ENCODE results near the gene HDAC9. TPM values are rescaled to one million over a fixed set of nuclear protein-coding genes. Genes with fewer than 3 reads are reported as not detected.
"Not testable (repeated sequence)": the region's sequence is repeated elsewhere in the genome, so short reads cannot be mapped to it uniquely, and the experiment has no call there.

HDAC9 gene
- total RNA-seq, 1 donor from 2014 or later: 21.7 TPM

GRCh38 chr7:19000410-19000809, 504.9 kb downstream of the HDAC9 start:
- DNase-seq (ENCODE audit: low spot score): no peak

GRCh38 chr7:19001854-19002253, 506.3 kb downstream of the HDAC9 start:
- no peak for DNase-seq (ENCODE audit: low spot score)

- no peak for DNase-seq (ENCODE audit: low spot score)
Observed at GRCh38 chr7:19009241-19009935, 513.8 kb downstream of the HDAC9 start.

- DNase-seq (ENCODE audit: low spot score): no peak
Observed at GRCh38 chr7:19009936-19010280, 514.4 kb downstream of the HDAC9 start.

GRCh38 chr7:19011212-19011611, 515.7 kb downstream of the HDAC9 start:
- DNase-seq (ENCODE audit: low spot score): no peak

- DNase-seq (ENCODE audit: low spot score): no peak
Observed at GRCh38 chr7:19015098-19015497, 519.5 kb downstream of the HDAC9 start.

GRCh38 chr7:19016140-19016539, 520.6 kb downstream of the HDAC9 start:
- DNase-seq (ENCODE audit: low spot score): no peak

GRCh38 chr7:19017374-19017773, 521.8 kb downstream of the HDAC9 start:
- DNase-seq (ENCODE audit: low spot score): no peak

GRCh38 chr7:19020062-19020461, 524.5 kb downstream of the HDAC9 start:
- DNase-seq (ENCODE audit: low spot score): no peak

- DNase-seq (ENCODE audit: low spot score): no peak
Observed at GRCh38 chr7:19020711-19021110, 525.2 kb downstream of the HDAC9 start.

GRCh38 chr7:19023477-19023876, 527.9 kb downstream of the HDAC9 start:
- DNase-seq (ENCODE audit: low spot score): no peak

GRCh38 chr7:19024261-19024660, 528.7 kb downstream of the HDAC9 start:
- no peak for DNase-seq (ENCODE audit: low spot score)

- no peak for DNase-seq (ENCODE audit: low spot score)
Observed at GRCh38 chr7:19026888-19027287, 531.3 kb downstream of the HDAC9 start.

- DNase-seq (ENCODE audit: low spot score): no peak
Observed at GRCh38 chr7:19030281-19030680, 534.7 kb downstream of the HDAC9 start.

- not testable (repeated sequence) for DNase-seq (ENCODE audit: low spot score)
Observed at GRCh38 chr7:19032942-19033341, 537.4 kb downstream of the HDAC9 start.

GRCh38 chr7:19051767-19052375, 556.3 kb downstream of the HDAC9 start:
- DNase-seq (ENCODE audit: low spot score): no peak
